Measurements from ENCODE around the gene LCP1. TPM values are rescaled to one million over a fixed set of nuclear protein-coding genes. Genes with fewer than 3 reads are reported as not detected.
A peak's percentile ranks its signal among the peaks of the same experiment; 100 is the strongest.

LCP1 gene
- total RNA-seq, 2 donors from 2014 or later = 8.6 to 31.7 TPM

- no peak for DNase-seq (ENCODE audit: low spot score)
- Histone ChIP-seq H3K27me3 (no peaks in the 10 kb centered on the region), H3K36me3 (no peaks in the 10 kb centered on the region), H3K27ac (no peak overlapping the region), H3K4me3 (no peak overlapping the region), H3K4me1 (no peaks in the 10 kb centered on the region), H3K9me3 (no peaks in the 10 kb centered on the region)
- TF ChIP-seq CTCF (IDR thresholded peaks at IDR 0.05) = no peak
These were observed 52.9 kb downstream of the LCP1 start for GRCh38 chr13:46129124-46129523.

- Histone ChIP-seq H3K27me3 (no peaks in the 10 kb centered on the region), H3K27ac (no peak overlapping the region), H3K4me1 (no peaks in the 10 kb centered on the region), H3K4me3 (no peak overlapping the region), H3K36me3 (no peaks in the 10 kb centered on the region), H3K9me3 (no peaks in the 10 kb centered on the region)
- no peak for DNase-seq (ENCODE audit: low spot score)
- TF ChIP-seq CTCF (IDR thresholded peaks at IDR 0.05) = no peak
These were observed 54.5 kb downstream of the LCP1 start for GRCh38 chr13:46127358-46128023.

GRCh38 chr13:46126552-46127357 lies 55.2 kb downstream of the LCP1 start:
- Histone ChIP-seq H3K4me3 (no peak overlapping the region), H3K27me3 (no peaks in the 10 kb centered on the region), H3K36me3 (no peaks in the 10 kb centered on the region), H3K27ac (no peak overlapping the region), H3K9me3 (no peaks in the 10 kb centered on the region), H3K4me1 (no peaks in the 10 kb centered on the region)
- no peak for DNase-seq (ENCODE audit: low spot score)
- peak; percentile 2 to 77 for TF ChIP-seq CTCF (IDR thresholded peaks at IDR 0.05)

- no peaks in the 10 kb centered on the region for H3K27me3 ChIP-seq
- H3K36me3 ChIP-seq = no peaks in the 10 kb centered on the region
- no peaks in the 10 kb centered on the region for H3K9me3 ChIP-seq
- H3K27ac ChIP-seq = no peak overlapping the region
- H3K4me3 ChIP-seq = no peak overlapping the region
- TF ChIP-seq CTCF (IDR thresholded peaks at IDR 0.05) = no peak
- DNase-seq (ENCODE audit: low spot score) = no peak
- H3K4me1 ChIP-seq = peaks cover 0 to 5% of the 10 kb centered on the region in 2 donors
These were observed 55.9 kb downstream of the LCP1 start for GRCh38 chr13:46126056-46126455.

- DNase-seq (ENCODE audit: low spot score) = no peak
- no peak overlapping the region for H3K4me3 ChIP-seq
- TF ChIP-seq CTCF (IDR thresholded peaks at IDR 0.05) = no peak
- H3K9me3 ChIP-seq = no peaks in the 10 kb centered on the region
- H3K4me1 ChIP-seq = peaks cover 0 to 8% of the 10 kb centered on the region in 2 donors
- no peak overlapping the region for H3K27ac ChIP-seq
- no peaks in the 10 kb centered on the region for H3K27me3 ChIP-seq
- no peaks in the 10 kb centered on the region for H3K36me3 ChIP-seq
These were observed 56.7 kb downstream of the LCP1 start for GRCh38 chr13:46124967-46125933.
